ENCODE data around the gene PCNT.

The PCNT gene

GRCh38 chr21:46410516-46410915 is 86.6 kb downstream of the PCNT start:
- DNase-seq, result no peak

- no peak for DNase-seq
These were observed 87.3 kb downstream of the PCNT start for GRCh38 chr21:46411236-46411635.

- DNase-seq, result no peak
These were observed 87.7 kb downstream of the PCNT start for GRCh38 chr21:46411691-46412090.

GRCh38 chr21:46412521-46413364 is 88.8 kb downstream of the PCNT start:
- no peak for DNase-seq

- no peak for DNase-seq
These were observed 89.4 kb downstream of the PCNT start for GRCh38 chr21:46413365-46413696.

- DNase-seq, result no peak
These were observed 91.0 kb downstream of the PCNT start for GRCh38 chr21:46414965-46415275.

- DNase-seq, result no peak
These were observed 92.6 kb downstream of the PCNT start for GRCh38 chr21:46416551-46416950.

GRCh38 chr21:46418265-46418946 is 94.5 kb downstream of the PCNT start:
- no peak for DNase-seq

- no peak for DNase-seq
These were observed 96.6 kb downstream of the PCNT start for GRCh38 chr21:46420241-46421190.

GRCh38 chr21:46421191-46421750 is 97.3 kb downstream of the PCNT start:
- DNase-seq, result no peak

GRCh38 chr21:46421756-46422555 is 98.0 kb downstream of the PCNT start:
- no peak for DNase-seq

- no peak for DNase-seq
These were observed 98.8 kb downstream of the PCNT start for GRCh38 chr21:46422636-46423241.

GRCh38 chr21:46423546-46424038 is 99.6 kb downstream of the PCNT start:
- no peak for DNase-seq

GRCh38 chr21:46424039-46424591 is 100.2 kb downstream of the PCNT start:
- peak; percentile 9 for DNase-seq

GRCh38 chr21:46424621-46425020 is 100.7 kb downstream of the PCNT start:
- DNase-seq, result no peak

- DNase-seq, result no peak
These were observed 101.1 kb downstream of the PCNT start for GRCh38 chr21:46425041-46425440.

GRCh38 chr21:46425571-46425970 is 101.6 kb downstream of the PCNT start:
- DNase-seq, result peak; percentile 37

- no peak for DNase-seq
These were observed 102.5 kb downstream of the PCNT start for GRCh38 chr21:46426313-46427046.

- no peak for DNase-seq
These were observed 103.6 kb downstream of the PCNT start for GRCh38 chr21:46427516-46427915.

GRCh38 chr21:46428286-46428685 is 104.3 kb downstream of the PCNT start:
- DNase-seq, result no peak
